Dendritic cell treated with granulocyte-macrophage colony-stimulating factor and Interleukin-4, amounts not matched to agents 40 ng/mL and 50 ng/mL, for 4 days (primary cell): ENCODE results near the gene MFSD6.
A peak's percentile ranks its signal among the peaks of the same experiment; 100 is the strongest.

ENCODE experiments used
- H3K27ac Mint-ChIP-seq: one replicate; pipeline ENCODE4 v1.8.0; 2022; ENCODE audit warnings: mild to moderate bottlenecking, mixed read lengths
- H3K27me3 Mint-ChIP-seq: one replicate; pipeline ENCODE4 v1.8.0; 2022; ENCODE audit warnings: mild to moderate bottlenecking, mixed read lengths
- H3K36me3 Mint-ChIP-seq: one replicate; pipeline ENCODE4 v1.8.0; 2022; ENCODE audit warnings: low read depth, mixed read lengths
- H3K4me1 Mint-ChIP-seq: one replicate; pipeline ENCODE4 v1.8.0; 2022; ENCODE audit warnings: low read depth, mixed read lengths
- H3K4me3 Mint-ChIP-seq: one replicate; pipeline ENCODE4 v1.8.0; 2022; ENCODE audit warnings: mild to moderate bottlenecking, moderate library complexity, mixed read lengths
- H3K9me3 Mint-ChIP-seq: one replicate; pipeline ENCODE4 v1.8.0; 2022; ENCODE audit warnings: mixed read lengths
- intact Hi-C: fragments of 100-400 bp; cut with micrococcal nuclease; formaldehyde crosslinking; loops from one replicate; pipeline ENCODE4 v1.15.0; 2022

The MFSD6 gene

DNA sequence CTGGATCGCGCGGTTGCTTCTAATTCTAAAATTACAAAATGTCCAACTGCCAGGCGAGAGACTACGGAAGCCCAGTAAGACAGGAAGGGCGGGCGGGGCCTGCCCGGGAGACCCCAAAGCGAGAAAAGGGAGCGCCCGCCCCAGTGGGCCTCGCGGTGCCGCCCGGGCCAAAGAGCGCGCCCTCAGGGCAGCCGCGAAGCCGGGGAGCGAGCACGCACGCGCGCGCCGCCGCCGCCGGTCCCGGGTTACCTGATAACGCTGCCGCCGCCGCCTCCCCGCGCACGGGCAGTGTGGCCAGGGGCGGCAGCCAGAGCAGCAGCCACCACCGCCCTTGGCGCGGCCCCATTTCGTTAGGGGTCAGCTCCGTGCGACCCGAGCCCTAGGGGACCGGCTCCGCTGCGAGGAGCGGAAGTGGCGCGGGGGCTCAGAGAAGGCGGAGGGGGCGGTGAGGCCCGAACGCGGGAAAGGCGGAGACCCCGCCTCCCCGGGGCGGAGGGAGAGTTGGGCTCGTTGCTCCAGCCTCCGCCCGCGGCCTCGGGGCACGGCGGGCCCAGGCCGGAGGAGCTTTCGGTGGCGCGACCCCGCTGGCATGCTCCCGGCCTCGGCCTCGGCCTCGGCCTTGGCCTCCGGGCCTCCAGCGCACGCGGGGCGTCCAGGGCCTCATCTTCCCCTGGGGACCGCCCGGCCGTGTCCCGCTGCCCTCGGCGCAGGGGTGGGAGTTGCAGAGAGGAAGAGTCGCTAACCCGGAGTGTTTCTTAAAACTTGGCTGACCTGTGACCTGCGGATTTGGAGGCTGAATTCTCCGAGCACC is 126.4 kb downstream of the MFSD6 start, which contains the start of gene NEMP2:
Gene NEMP2, minus strand, starts transcription at position 413 of the 811 bp plus-strand sequence. Its CDS starts 67 bp downstream, at position 346.
- H3K27ac Mint-ChIP-seq = peak within 1 kb of the TSS; percentile 91
- intact Hi-C loops = loop anchor here (5.0 to 10.0 kb wide), 2 partner anchors 113 to 130 kb away; partner anchors contain the start of genes MFSD6 and NAB1
- peak within 1 kb of the TSS; percentile 83 for H3K4me3 Mint-ChIP-seq
- H3K36me3 Mint-ChIP-seq = no peaks in the 10 kb centered on the region
- H3K4me1 Mint-ChIP-seq = peaks cover 21% of the 10 kb centered on the region
- H3K27me3 Mint-ChIP-seq = no peaks in the 10 kb centered on the region
- peaks cover 26% of the 10 kb centered on the region for H3K9me3 Mint-ChIP-seq

DNA sequence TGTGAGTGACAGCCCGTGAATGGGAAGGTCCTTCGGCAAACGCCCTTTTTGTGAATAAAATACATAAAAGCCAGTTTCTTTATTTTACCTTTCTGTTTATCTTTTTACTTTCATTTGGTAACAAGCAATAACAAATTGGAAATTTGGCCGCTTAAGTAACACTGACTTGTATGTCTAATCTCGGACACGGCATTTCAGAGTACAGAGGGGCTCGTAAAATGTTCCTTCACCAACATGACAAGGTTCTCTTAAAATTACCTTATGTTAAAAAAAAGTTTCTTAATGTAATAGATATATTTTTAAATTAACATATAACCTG is 126.9 kb downstream of the MFSD6 start:
- peak overlapping the region; percentile 91 for H3K27ac Mint-ChIP-seq
- H3K9me3 Mint-ChIP-seq = peaks cover 32% of the 10 kb centered on the region
- H3K27me3 Mint-ChIP-seq = no peaks in the 10 kb centered on the region
- intact Hi-C loops = loop anchor here (10.0 kb wide), 1 partner anchor 130 kb away; the partner anchor contains the start of gene MFSD6
- H3K4me1 Mint-ChIP-seq = peaks cover 16% of the 10 kb centered on the region
- peak overlapping the region; percentile 83 for H3K4me3 Mint-ChIP-seq
- H3K36me3 Mint-ChIP-seq = peaks cover 2% of the 10 kb centered on the region

DNA sequence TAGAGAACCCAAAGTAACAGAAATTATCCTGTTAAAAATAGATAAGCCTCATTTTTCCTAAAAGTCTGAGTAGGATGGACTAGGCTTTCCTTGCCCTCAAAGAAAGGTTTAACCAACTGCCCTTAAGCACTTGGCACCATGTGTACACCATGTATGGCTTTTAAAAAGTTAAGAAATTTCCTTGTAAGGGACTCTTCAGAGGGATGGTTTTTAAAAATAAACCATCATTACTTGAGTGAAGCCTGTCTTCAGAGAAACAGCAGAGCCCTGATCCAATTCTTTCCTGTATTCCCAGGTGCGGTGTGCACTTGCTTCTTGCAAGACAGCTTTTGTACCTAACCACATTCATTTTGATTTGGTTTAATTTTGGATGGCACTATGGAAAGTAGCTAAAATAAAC is 127.4 kb downstream of the MFSD6 start:
- peaks cover 7% of the 10 kb centered on the region for H3K36me3 Mint-ChIP-seq
- H3K4me1 Mint-ChIP-seq = peaks cover 11% of the 10 kb centered on the region
- peaks cover 37% of the 10 kb centered on the region for H3K9me3 Mint-ChIP-seq
- no peak overlapping the region for H3K4me3 Mint-ChIP-seq
- intact Hi-C loops = loop anchor here (10.0 kb wide), 1 partner anchor 131 kb away; the partner anchor contains the start of gene MFSD6
- no peaks in the 10 kb centered on the region for H3K27me3 Mint-ChIP-seq
- H3K27ac Mint-ChIP-seq = no peak overlapping the region

DNA sequence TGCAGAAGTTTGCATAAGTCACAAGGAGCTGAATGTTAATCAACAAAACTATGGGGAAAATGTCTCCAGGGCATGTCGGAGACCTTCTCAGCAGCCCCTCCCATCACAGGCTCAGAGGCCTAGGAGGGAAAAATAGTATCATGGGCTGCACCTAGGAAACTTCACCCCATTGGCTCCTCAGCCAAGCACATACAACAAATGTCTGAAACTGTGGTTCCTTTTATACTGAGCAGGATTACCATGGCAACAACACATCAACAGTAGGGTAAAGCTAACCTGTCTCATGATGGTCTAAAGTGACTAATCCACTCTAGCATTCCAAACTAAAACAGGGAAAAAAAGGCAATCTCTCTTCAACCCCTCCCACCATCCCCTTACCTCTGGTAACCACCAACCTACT is 129.6 kb downstream of the MFSD6 start:
- no peak overlapping the region for H3K27ac Mint-ChIP-seq
- no peaks in the 10 kb centered on the region for H3K27me3 Mint-ChIP-seq
- H3K9me3 Mint-ChIP-seq = peaks cover 56% of the 10 kb centered on the region

DNA sequence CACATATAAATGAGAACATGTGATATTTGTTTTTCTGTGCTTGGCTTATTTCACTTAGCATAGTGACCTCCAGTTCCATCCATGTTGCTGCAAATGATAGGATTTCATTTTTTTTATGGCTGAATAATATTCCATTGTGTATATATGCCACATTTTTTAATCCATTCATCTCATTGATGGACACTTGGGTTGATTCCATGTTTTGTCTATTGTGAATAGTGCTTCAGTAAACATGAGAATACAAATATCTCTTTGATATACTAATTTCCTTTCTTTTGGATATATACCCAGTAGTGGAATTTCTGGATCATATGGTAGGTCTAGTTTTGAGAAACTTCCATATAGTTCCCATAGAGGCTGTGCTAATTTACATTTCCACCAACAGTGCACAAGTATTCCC is 130.0 kb downstream of the MFSD6 start:
- peaks cover 8% of the 10 kb centered on the region for H3K4me1 Mint-ChIP-seq
- peaks cover 21% of the 10 kb centered on the region for H3K36me3 Mint-ChIP-seq
- intact Hi-C loops = loop anchor here (10.0 kb wide), 1 partner anchor 133 kb away; the partner anchor contains the start of gene MFSD6
- H3K4me3 Mint-ChIP-seq = no peak overlapping the region
- no peaks in the 10 kb centered on the region for H3K27me3 Mint-ChIP-seq
- H3K9me3 Mint-ChIP-seq = peaks cover 56% of the 10 kb centered on the region
- H3K27ac Mint-ChIP-seq = no peak overlapping the region

More for the DNA sequence above, 129.6 kb downstream of the MFSD6 start:
- H3K4me3 Mint-ChIP-seq = no peak overlapping the region
- peaks cover 21% of the 10 kb centered on the region for H3K36me3 Mint-ChIP-seq
- H3K4me1 Mint-ChIP-seq = peaks cover 9% of the 10 kb centered on the region
- intact Hi-C loops = loop anchor here (10.0 kb wide), 1 partner anchor 133 kb away; the partner anchor contains the start of gene MFSD6

DNA sequence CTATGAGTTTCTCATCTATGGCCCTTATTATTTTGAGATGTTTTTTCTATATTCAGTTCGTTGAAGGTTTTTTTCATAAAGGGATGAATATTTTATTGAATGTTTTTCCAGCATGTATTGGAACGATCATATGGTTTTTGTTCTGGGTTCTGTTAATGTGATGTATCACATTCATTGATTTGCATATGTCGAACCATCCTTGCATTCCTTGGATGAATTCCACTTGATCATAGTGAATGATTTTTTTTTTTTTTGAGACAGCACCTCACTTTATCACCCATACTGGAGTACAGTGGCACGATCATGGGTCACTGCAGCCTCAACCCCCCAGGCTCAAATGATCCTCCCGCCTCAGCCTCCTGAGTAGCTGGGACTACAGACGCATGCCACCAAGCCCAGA is 131.9 kb downstream of the MFSD6 start:
- Mint-ChIP-seq H3K27ac (no peak overlapping the region), H3K27me3 (no peaks in the 10 kb centered on the region), H3K4me3 (no peak overlapping the region), H3K9me3 (peaks cover 56% of the 10 kb centered on the region), H3K4me1 (no peaks in the 10 kb centered on the region), H3K36me3 (peaks cover 21% of the 10 kb centered on the region)
- intact Hi-C loops = no loop called here

DNA sequence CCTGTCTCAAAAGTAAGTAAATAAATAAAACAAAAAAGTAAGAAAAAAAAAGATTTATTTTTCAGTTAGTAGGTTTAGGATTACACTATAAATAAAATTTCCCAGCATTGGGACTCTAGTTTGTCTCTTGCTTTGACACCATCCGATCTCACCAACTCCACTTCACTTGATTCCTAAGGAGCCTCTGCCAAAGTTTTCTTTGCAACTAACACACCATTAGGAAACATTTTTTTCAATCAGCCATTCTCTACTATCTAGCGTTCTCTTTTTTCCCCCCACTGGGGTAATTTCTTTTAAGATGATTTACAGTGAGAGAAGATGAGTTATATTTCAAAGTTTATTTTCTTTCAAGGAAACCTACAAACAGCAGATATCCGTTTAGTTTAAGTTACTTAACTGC is 136.9 kb downstream of the MFSD6 start:
- Mint-ChIP-seq H3K4me1 (no peaks in the 10 kb centered on the region), H3K4me3 (no peak overlapping the region), H3K27ac (no peak overlapping the region), H3K27me3 (no peaks in the 10 kb centered on the region), H3K36me3 (peaks cover 19% of the 10 kb centered on the region), H3K9me3 (peaks cover 24% of the 10 kb centered on the region)
- intact Hi-C loops = no loop called here

DNA sequence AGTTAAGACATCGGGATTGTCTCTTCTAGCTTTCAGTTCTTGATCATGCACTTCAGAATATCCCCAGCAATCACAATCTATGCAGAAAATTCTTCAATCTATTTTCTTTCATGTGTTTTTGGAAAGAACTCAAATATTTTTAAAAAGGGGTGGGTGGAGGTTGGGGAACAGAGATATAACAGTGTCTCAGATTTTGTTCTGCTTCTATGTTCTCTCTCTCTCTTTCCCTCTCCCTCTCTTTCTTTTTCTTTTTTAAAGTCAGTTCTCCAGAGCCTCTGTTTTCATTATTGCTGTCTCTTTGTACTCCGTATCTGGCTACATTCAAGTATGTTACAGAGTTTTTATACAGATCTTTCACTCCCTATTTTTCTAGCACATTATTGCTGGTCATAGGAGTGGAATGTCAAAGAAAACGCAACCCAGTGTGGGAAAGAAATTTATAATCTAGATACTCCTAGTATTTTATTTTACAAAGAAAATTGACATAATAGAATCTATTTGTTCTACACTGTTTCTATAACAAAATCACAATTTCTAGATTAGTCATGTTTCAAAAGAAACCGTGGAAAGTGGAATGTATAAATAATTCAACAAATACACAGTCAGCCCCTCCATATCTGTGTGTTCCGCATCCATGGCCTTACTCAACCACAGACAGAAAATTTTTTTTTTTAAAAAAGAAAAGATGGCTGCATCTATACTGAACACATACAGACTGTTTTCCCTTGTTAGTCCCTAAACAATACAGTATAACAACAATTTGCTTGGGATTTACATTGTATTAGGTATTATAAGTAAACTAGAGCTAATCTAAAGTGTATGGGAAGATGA is 137.6 kb downstream of the MFSD6 start:
- Mint-ChIP-seq H3K4me3 (no peak overlapping the region), H3K27ac (no peak overlapping the region), H3K36me3 (peaks cover 12% of the 10 kb centered on the region), H3K27me3 (no peaks in the 10 kb centered on the region), H3K4me1 (no peaks in the 10 kb centered on the region), H3K9me3 (peaks cover 17% of the 10 kb centered on the region)
- intact Hi-C loops = no loop called here

DNA sequence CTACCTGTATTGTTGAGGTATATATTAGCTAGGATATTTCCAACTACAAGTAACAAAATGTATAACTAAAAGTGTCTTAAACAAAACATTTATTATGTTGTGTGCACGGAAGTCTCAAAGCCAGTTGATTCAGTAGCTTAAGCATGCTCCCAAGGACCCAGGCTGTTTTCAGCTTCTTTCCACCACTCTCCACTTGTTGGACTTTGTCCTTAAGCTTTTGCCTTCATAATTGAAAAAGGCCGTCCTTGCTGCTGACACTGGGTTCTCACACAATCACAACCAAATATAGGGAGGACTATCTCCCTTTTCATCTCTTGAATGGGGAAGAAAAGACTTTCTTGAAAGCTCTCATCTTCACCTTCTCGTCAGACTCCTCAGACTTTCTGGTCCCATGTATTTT is 138.6 kb downstream of the MFSD6 start:
- intact Hi-C loops = no loop called here
- no peak overlapping the region for H3K27ac Mint-ChIP-seq
- peaks cover 12% of the 10 kb centered on the region for H3K9me3 Mint-ChIP-seq
- peaks cover 3% of the 10 kb centered on the region for H3K4me1 Mint-ChIP-seq
- no peaks in the 10 kb centered on the region for H3K27me3 Mint-ChIP-seq
- H3K36me3 Mint-ChIP-seq = peaks cover 3% of the 10 kb centered on the region
- H3K4me3 Mint-ChIP-seq = no peak overlapping the region

DNA sequence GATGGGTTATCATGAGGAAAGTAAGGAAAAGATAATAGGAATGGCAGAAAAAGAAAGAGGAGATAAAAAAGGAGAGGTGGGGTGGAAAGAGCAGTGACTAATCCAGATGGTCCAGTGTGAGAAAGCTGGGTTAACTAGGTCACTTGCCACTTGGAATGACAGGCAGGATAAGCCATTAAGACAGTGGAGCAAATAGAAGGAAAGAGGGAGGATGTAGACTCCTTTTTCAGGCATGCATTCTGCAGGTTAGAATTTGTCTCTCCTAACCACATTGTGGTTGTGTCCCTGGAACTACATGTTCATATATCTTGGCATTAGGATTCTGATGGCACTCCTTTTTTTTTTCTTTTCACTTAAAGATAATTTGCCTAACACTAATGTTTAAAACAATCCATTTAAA is 139.7 kb downstream of the MFSD6 start:
- Mint-ChIP-seq H3K4me1 (peaks cover 11% of the 10 kb centered on the region), H3K36me3 (no peaks in the 10 kb centered on the region), H3K27ac (no peak overlapping the region), H3K9me3 (peaks cover 9% of the 10 kb centered on the region), H3K4me3 (no peak overlapping the region), H3K27me3 (no peaks in the 10 kb centered on the region)
- intact Hi-C loops = no loop called here

DNA sequence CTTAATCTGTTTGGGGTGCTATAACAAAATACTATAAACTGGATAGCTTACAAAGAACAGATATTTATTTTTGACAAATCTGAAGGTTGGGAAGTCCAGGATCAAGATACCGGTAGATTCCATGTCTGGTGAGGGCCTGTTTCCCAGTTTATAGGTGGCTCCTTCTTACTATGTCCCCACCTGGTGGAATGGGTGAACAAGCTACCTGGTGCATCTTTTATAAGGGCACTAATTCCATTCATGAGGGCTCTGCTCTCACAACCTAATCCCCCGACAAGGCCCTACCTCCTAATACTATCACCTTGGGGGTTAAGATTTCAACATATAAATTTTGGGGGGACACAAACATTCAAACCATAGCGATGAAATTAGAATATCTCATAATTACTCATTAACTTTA is 142.0 kb downstream of the MFSD6 start:
- Mint-ChIP-seq H3K27ac (no peak overlapping the region), H3K9me3 (peaks cover 11% of the 10 kb centered on the region), H3K36me3 (no peaks in the 10 kb centered on the region), H3K4me1 (peaks cover 11% of the 10 kb centered on the region), H3K4me3 (no peak overlapping the region), H3K27me3 (no peaks in the 10 kb centered on the region)
- intact Hi-C loops = no loop called here
